Measurements from ENCODE around the gene KREMEN1.
A peak's percentile ranks its signal among the peaks of the same experiment; 100 is the strongest.

KREMEN1 gene, protein sequence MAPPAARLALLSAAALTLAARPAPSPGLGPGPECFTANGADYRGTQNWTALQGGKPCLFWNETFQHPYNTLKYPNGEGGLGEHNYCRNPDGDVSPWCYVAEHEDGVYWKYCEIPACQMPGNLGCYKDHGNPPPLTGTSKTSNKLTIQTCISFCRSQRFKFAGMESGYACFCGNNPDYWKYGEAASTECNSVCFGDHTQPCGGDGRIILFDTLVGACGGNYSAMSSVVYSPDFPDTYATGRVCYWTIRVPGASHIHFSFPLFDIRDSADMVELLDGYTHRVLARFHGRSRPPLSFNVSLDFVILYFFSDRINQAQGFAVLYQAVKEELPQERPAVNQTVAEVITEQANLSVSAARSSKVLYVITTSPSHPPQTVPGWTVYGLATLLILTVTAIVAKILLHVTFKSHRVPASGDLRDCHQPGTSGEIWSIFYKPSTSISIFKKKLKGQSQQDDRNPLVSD

GRCh38 chr22:29072979-29073617, at the start of gene KREMEN1:
Gene KREMEN1, plus strand, starts transcription at chr22:29073035. Its CDS starts 96 bp downstream, at chr22:29073131.
- Histone ChIP-seq H4K20me1 (ENCODE audit: insufficient read depth, low read length) (0 out of 2 replicates have a peak, but pooled peaks cover 3% of the 10 kb centered on the region), H3K9me3 (ENCODE audit: insufficient read depth, low read length, severe bottlenecking) (no peaks in the 10 kb centered on the region), H3K4me2 (ENCODE audit: insufficient read depth, low read length) (peak within 1 kb of the TSS; percentile 81), H3K4me1 (ENCODE audit: insufficient read depth, low read length) (peaks cover 55% of the 10 kb centered on the region), H3K79me2 (ENCODE audit: insufficient read depth, low read length) (peaks cover 47% of the 10 kb centered on the region), H3K9ac (ENCODE audit: low read depth, low read length) (peak within 1 kb of the TSS; percentile 91), H2AFZ (ENCODE audit: low read depth, low read length) (peak within 1 kb of the TSS; percentile 61), H3K36me3 (ENCODE audit: insufficient read depth, low read length) (peaks cover 6% of the 10 kb centered on the region; the same call in 1 of the 2 replicates), H3K27ac (ENCODE audit: low read length) (peak within 1 kb of the TSS; percentile 95), H3K4me3 (ENCODE audit: low read depth in 1 of 2, low read length in 2 of 2) (peak within 1 kb of the TSS; percentile 71 to 77), H3K27me3 (ENCODE audit: insufficient read depth, low read length, poor library complexity) (no peaks in the 10 kb centered on the region)
- peak; percentile 15 for ATAC-seq (ENCODE audit: insufficient read depth, low read depth)
- DNase-seq, result peak; percentile 24
- no peak for TF ChIP-seq CTCF (IDR thresholded peaks at IDR 0.05; ENCODE audit: borderline replicate concordance, extremely low read depth, low read length, poor library complexity, severe bottlenecking)
- no peak for TF ChIP-seq EZH2 (IDR thresholded peaks at IDR 0.05; ENCODE audit: borderline replicate concordance, low read depth, low read length, severe bottlenecking)

- H4K20me1 ChIP-seq (ENCODE audit: insufficient read depth, low read length), result peaks cover 6% of the 10 kb centered on the region; the same call in 1 of the 2 replicates
- no peaks in the 10 kb centered on the region for H3K79me2 ChIP-seq (ENCODE audit: insufficient read depth, low read length)
- no peak overlapping the region for H3K4me2 ChIP-seq (ENCODE audit: insufficient read depth, low read length)
- TF ChIP-seq CTCF (IDR thresholded peaks at IDR 0.05; ENCODE audit: borderline replicate concordance, extremely low read depth, low read length, poor library complexity, severe bottlenecking) (no peak), EZH2 (IDR thresholded peaks at IDR 0.05; ENCODE audit: borderline replicate concordance, low read depth, low read length, severe bottlenecking) (no peak)
- H3K4me3 ChIP-seq (ENCODE audit: low read depth in 1 of 2, low read length in 2 of 2), result no peak overlapping the region
- no peaks in the 10 kb centered on the region for H3K4me1 ChIP-seq (ENCODE audit: insufficient read depth, low read length)
- no peaks in the 10 kb centered on the region for H3K36me3 ChIP-seq (ENCODE audit: insufficient read depth, low read length)
- no peak for DNase-seq
- no peak for ATAC-seq (ENCODE audit: insufficient read depth, low read depth)
- H3K27me3 ChIP-seq (ENCODE audit: insufficient read depth, low read length, poor library complexity), result no peaks in the 10 kb centered on the region
- no peak overlapping the region for H3K9ac ChIP-seq (ENCODE audit: low read depth, low read length)
- no peaks in the 10 kb centered on the region for H3K9me3 ChIP-seq (ENCODE audit: insufficient read depth, low read length, severe bottlenecking)
- H2AFZ ChIP-seq (ENCODE audit: low read depth, low read length), result no peak overlapping the region
- no peak overlapping the region for H3K27ac ChIP-seq (ENCODE audit: low read length)
Observed at GRCh38 chr22:29023172-29023796, 49.6 kb upstream of the KREMEN1 start.

DNA sequence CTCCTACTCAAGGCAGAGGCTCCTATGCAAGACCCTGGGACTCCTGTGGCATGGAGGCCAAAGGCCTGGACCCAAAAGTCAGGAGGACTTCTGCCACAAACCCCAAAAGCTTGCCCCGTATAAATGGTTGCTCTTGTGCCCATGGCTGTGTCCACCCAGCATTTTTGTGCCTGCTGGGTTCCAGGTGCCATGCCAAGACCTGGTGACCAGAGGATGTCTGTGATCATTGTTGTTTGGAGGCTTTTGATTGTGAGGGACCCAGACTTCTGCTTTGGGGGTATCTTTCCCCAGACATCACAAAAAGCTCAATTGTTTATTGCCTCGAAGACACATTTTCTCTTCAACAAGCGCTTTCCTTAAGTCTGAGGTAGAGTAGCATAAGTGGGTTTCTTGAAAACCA, 46.3 kb upstream of the KREMEN1 start:
- Histone ChIP-seq H3K36me3 (ENCODE audit: insufficient read depth, low read length) (no peaks in the 10 kb centered on the region), H3K9ac (ENCODE audit: low read depth, low read length) (no peak overlapping the region), H3K27ac (ENCODE audit: low read length) (no peak overlapping the region), H3K27me3 (ENCODE audit: insufficient read depth, low read length, poor library complexity) (peaks cover 18% of the 10 kb centered on the region), H3K79me2 (ENCODE audit: insufficient read depth, low read length) (no peaks in the 10 kb centered on the region), H2AFZ (ENCODE audit: low read depth, low read length) (no peak overlapping the region), H3K9me3 (ENCODE audit: insufficient read depth, low read length, severe bottlenecking) (no peaks in the 10 kb centered on the region), H3K4me1 (ENCODE audit: insufficient read depth, low read length) (peaks cover 9% of the 10 kb centered on the region; the same call in 1 of the 2 replicates), H3K4me2 (ENCODE audit: insufficient read depth, low read length) (no peak overlapping the region), H4K20me1 (ENCODE audit: insufficient read depth, low read length) (peaks cover 21% of the 10 kb centered on the region), H3K4me3 (ENCODE audit: low read depth in 1 of 2, low read length in 2 of 2) (no peak overlapping the region)
- ATAC-seq (ENCODE audit: insufficient read depth, low read depth), result no peak
- no peak for TF ChIP-seq CTCF (IDR thresholded peaks at IDR 0.05; ENCODE audit: borderline replicate concordance, extremely low read depth, low read length, poor library complexity, severe bottlenecking)
- no peak for TF ChIP-seq EZH2 (IDR thresholded peaks at IDR 0.05; ENCODE audit: borderline replicate concordance, low read depth, low read length, severe bottlenecking)
- DNase-seq, result no peak

All from DND-41 (cell line).